ENCODE data around the gene DCAF15.

DCAF15 gene

DNA sequence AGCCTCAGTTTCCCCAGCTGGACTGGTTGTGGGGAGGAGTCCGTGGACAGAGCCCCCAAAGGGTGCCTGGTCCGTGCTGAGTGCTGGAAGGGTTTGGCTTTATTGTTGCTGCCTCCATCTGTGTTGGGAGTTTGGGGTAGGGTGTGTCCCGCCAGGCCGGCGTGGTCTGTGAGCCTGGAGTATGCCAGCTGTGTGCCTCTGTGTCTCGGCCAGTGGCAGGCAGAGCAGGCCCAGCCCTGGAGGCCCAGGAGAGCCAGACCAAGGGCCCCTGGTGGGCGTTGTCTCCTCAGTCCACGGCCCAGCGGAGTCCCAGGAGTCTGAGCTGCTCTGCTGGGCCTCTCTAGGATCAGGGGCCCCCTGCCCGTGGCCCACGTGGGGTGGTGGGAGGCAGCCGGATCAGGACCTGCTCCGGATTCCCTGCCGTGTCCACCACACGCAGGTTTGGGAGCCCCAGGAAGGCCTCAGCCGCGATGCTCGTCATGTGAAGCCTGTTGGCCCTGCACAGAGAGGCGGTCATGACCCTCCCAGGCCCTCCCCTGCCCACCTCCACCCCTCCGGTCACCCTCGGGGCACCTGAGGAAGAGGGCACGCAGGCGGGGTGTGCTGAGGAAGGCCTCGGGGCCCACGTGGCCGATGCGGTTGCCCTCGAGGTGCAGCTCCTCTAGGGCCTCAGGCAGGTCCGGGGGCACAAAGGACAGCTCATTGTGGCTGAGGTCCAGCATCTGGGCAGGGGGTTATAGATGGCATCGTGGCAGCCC lies 20.7 kb upstream of the DCAF15 start:
- DNase-seq: no peak

GRCh38 chr19:13932149-13932637 lies 20.1 kb upstream of the DCAF15 start:
- no peak for DNase-seq

DNA sequence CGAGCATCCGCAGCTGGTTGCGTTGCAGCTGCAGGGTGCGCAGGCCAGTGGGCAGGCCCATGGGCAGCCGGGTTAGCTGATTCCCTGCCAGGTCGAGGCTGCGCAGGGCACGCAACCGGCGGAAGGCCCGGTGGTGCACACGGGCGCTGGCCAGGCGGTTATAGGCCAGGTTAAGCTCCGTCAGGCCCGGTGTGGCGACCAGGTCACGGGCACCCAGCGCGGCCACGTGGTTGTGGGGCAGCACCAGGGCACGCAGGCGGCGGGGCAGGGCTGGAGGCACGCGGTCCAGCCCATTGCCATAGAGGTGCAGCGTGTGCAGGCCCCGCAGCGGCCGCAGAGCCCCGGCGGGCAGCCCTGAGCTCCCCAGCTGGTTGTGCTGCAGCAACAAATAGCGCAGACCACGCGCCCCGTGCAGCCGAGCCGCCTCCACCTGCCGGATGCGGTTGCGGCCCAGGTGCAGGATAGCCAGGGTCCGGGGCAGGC lies 19.4 kb upstream of the DCAF15 start:
- DNase-seq: no peak

- no peak for DNase-seq
Observed at GRCh38 chr19:13934785-13935109, 17.6 kb upstream of the DCAF15 start.

DNA sequence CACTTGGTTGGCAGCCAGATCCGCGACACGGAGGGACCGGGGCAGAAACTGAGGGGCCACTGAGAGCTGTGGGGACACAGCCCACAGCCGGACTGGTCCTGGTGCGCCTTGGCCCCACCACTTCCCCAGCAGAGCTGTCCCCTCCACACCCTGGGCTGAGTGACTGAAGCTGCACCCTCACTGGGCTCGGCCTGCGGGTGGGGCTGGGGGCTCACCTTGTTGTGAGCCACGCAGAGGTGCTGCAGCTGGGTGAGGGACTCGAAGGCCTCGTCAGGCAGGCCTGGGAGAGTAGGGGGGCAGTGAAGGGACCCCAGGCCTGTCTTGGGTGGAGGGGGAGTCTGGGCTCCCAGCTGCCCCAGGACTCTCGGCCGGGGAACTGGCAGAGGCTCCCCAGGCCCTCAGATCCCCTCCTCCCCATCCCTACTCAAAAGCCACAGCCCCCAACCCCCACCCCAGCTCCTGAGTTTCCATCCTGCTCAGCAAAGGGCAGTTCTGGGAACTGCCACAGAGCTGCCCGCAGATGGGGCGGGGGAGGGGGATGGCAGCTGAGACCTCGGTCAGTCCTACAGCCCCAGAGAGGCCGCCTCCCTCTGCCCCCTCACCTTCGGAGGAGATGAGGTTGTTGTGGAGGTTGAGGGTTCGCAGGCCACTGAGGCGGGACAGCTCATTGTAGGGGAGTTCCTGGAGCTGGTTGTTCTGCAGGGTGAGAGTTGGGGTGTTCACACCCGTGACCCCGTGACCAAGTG lies 16.4 kb upstream of the DCAF15 start:
- DNase-seq: no peak

DNA sequence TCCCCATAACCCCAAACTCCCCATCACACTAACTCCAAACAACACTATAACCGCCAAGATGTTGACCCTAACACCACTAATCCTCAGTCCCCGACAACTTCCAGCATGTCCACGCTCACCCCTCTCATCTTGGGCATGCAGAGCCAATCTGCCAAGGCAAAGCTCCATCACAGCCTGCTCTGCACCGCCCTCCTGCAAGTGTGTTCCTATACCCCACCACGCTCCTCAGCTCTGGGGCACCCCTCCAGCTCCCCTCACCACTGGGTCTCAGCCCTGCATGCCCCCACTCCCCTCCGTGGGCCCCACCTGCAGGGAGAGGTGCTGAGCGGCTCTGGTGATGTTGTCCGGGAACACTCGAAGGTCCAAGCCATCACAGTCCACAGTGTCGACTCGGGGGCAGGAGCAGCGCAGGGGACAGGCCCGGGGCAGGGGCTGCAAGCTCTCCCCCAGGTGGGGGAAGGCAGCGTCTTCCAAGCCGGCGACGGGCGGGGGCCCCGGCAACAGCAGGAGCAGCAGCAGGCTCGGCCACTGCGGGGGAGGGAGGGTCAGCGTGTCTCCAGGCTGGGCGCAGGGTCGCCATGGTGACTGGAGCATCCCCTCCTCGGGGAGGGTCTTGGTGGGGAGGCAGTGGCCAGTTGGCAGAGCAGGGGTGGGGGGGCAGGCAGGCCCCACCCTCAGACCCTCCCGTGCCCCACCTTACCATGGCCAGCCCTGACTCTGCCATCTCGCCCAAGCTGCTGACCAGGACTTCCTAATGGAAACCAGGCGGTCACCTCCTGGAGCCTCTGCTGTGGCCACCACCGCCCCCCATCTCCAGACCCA lies 14.6 kb upstream of the DCAF15 start:
- DNase-seq: peak; percentile 17

- DNase-seq: peak; percentile 79
Observed at GRCh38 chr19:13938301-13939064, 13.8 kb upstream of the DCAF15 start, which contains the start of gene PODNL1. PODNL1 (minus strand) TSS chr19:13938417; CDS start chr19:13938181, 236 bp downstream.

DNA sequence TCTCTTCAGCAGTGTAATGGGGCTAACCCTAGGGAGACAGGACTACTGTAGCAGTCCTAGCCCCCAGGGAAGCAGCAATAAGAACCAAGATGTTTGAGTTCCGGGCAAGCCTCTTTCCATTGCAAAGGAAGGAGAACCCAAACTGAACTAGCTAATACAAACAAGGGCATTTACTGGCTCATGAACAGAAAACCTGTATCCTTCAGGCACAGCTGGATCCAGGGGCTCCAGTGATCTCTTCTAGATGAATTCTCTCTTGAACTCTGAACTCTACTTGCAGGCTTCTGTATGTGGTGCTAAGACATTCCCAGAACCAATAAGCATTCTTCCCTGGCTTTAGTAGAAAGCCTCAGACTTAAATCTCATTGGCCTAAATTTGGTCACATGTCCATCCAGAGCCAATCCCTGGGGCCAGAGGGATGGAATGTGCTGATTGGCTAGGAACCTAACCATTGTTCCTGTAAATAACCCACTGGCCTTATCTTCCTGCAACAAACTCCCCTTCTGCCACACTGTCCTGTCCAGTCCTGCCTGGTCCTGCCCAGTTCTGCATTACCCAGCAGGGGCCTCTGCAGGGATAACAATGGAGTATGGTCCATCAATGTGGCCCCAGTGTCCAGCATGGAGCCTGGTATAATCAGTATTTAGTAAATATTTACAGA lies 10.2 kb upstream of the DCAF15 start:
- DNase-seq: no peak

- no peak for DNase-seq
Observed at GRCh38 chr19:13946414-13946813, 5.9 kb upstream of the DCAF15 start.

DNA sequence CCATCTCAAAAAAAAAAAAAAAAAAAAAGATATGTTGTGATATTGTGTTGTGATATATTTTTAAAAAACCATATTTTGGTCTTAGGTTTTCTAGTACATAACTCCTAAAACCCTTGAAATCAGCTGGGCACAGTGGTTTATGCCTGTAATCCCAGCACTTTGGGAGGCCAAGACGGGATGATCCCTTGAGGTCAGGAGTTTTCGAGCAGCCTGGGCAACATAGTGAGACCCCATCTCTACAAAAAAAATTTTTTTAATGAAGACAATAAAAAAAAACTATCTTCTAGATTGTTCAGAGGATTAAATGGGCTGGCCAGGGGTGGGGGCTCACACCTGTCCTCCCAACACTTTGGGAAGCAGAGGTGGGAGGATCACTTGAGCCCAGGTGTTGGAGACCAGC lies 1.3 kb upstream of the DCAF15 start:
- DNase-seq: no peak

GRCh38 chr19:13951799-13952153 lies 533 bp upstream of the DCAF15 start:
- DNase-seq: no peak

GRCh38 chr19:13952931-13953531 lies 722 bp downstream of the DCAF15 start:
- peak; percentile 71 for DNase-seq

GRCh38 chr19:13954185-13954584 lies 1.9 kb downstream of the DCAF15 start:
- no peak for DNase-seq

GRCh38 chr19:13955662-13956364 lies 3.5 kb downstream of the DCAF15 start:
- DNase-seq: no peak

- no peak for DNase-seq
Observed at GRCh38 chr19:13956365-13956744, 4.0 kb downstream of the DCAF15 start.

DNA sequence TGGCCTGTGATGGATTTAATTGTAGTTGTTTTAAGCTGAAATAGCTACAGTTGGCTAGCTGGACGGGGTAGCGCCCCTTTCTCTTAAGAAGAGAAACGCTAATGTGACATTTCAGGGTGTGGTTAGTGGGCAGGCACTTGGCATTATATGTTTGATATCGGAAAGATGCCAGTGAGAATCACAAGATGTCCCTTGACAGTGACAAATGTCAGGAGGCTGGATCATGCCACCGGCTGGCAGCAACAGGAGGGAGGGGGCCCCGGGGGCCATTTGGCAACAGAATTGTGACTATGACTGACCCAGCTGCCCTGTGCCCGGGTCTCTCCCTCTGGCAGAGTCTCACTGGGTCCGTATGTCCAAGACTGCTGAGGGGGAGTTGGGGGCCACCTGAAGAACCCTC lies 4.7 kb downstream of the DCAF15 start:
- no peak for DNase-seq

DNA sequence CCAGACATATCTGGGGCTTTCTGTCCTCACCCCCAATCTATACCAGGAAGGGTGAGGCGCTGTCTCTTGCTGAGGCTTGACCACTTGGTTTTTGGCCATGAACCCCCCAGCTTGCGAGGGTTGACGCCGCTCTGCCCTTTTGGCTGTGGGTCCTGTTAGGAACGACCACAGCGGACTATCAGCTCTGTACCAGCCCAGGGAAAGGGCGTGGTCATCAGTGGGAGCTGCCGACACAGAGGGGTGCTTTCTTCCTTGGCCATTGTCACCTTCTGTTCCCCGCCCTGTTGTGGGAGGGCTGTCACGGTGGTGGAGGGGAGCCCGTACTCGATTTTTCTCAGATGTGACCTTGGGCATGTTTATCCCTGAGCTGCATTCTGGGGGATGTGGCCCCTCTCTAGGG lies 5.7 kb downstream of the DCAF15 start:
- no peak for DNase-seq

DNA sequence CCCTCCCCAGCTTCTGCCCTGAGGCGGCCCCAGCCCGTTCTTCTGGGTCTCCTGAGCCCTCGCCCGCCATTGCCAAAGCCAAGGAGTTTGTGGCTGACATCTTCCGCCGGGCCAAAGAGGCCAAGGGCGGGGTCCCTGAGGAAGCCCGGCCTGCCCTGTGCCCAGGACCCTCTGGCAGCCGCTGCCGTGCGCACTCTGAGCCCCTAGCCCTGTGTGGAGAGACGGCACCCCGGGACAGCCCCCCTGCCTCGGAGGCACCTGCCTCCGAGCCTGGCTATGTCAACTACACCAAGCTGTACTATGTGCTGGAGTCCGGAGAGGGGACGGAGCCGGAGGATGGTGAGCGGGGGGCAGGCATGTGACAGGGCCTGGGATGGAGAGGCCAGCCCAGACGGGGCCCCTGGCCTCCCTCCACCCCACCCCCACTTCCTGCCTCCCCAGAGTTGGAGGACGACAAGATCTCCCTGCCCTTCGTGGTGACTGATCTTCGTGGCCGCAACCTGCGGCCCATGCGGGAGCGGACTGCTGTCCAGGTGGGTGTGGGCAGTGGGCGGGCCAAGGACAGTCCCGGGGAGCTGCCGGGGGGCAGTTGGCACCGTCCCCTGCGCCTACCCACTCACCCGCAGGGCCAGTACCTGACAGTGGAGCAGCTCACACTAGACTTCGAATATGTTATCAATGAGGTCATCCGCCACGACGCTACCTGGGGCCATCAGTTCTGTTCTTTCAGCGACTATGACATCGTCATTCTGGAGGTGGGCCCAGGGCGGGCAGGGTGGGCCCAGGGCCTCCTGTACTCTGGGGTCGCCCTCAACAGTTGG lies 7.0 kb downstream of the DCAF15 start:
- DNase-seq: no peak

DNA sequence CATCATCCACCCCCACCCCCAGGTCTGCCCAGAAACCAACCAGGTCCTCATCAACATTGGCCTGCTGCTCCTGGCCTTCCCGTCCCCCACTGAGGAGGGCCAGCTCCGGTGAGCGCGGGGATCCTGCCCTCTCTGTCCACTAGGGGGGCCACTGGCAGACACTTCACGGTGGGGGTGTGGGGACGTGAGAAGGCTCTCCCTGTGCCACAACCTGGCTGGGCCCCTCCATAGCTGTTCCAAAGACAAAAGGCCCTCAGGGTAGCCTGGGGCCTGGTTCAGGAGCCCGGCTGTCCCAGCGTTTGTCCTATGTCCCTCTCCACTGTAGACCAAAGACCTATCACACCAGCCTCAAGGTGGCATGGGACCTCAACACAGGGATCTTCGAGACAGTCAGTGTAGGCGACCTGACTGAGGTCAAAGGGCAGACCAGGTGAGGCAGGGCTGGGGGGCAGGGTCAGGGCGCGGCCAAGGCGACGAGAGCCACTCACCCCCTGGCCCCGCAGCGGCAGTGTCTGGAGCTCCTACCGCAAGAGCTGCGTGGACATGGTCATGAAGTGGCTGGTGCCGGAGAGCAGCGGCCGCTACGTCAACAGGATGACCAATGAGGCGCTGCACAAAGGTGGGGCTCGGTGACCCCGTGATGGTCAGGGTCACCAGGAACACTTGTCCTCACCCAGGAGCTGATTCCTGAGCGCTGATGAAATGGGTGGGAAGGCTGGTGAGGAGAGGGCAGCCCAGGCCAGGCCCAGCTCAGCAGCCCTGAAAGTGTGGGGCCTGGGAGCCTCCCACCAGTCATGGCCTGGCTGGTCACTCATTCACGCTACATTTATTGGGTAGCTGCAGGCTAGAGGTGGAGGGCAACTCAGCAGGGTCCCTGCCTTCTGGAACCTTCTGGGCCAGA lies 7.9 kb downstream of the DCAF15 start:
- no peak for DNase-seq

Measured in EL (cell line).